MM.1S (cell line): ENCODE results near the gene LRMDA.

Source experiments
- CTCF ChIP-seq: fragments of 300-600 bp; sonication (generic); IDR thresholded peaks from 2 replicates; pipeline ENCODE4 v1.5.1; 2016; ENCODE audit warnings: antibody characterized with exemption, low read length, mixed read lengths
- EZH2 ChIP-seq: fragments of 300-600 bp; sonication (generic); optimal IDR thresholded peaks from 2 replicates; pipeline ENCODE3; 2017; ENCODE audit warnings: low read depth, mild to moderate bottlenecking, antibody characterized with exemption, low read length, mixed read lengths
- EZH2phosphoT487 ChIP-seq: fragments of 300-600 bp; sonication (generic); IDR thresholded peaks from 2 replicates; pipeline ENCODE4 v1.6.1; 2018; ENCODE audit warnings: antibody characterized with exemption, low read length

- TF ChIP-seq CTCF (no peak), EZH2 (no peak), EZH2phosphoT487 (no peak)
Observed at GRCh38 chr10:75448166-75448565, 16.7 kb downstream of the LRMDA start.
